Naive thymus-derived CD4-positive, alpha-beta T cell (primary cell): ENCODE data around the gene ZC2HC1B. TPM values are rescaled to one million over a fixed set of nuclear protein-coding genes. Genes with fewer than 3 reads are reported as not detected.

ENCODE experiments used
- ATAC-seq: fragments of 150-1000 bp; cut with Tn5 transposase; 2 replicates; pipeline ENCODE4 v1.10.0; 2021; ENCODE audit warnings: mild to moderate bottlenecking, moderate library complexity
- CTCF ChIA-PET: fragments of 350-600 bp; sonication (Branson Sonifier 250); formaldehyde crosslinking; loops from one replicate; lab custom pipeline; 2021; ENCODE audit warnings: antibody characterized with exemption; lab: Charles Lee
- POLR2A ChIA-PET: fragments of 350-600 bp; sonication (Branson Sonifier 250); formaldehyde crosslinking; loops from one replicate; lab custom pipeline; 2021; ENCODE audit warnings: antibody characterized with exemption, inconsistent platforms; lab: Charles Lee
- DNase-seq, 9 donors: peaks; one replicate each; pipeline versions ENCODE4 v3.0.0 to v3.0.0-alpha.2; 2020 to 2022; ENCODE audit warnings: mixed read lengths in 1 of 9
- H3K27ac ChIP-seq: one replicate; pipeline ENCODE4 v1.7.0; 2013; ENCODE audit warnings: mild to moderate bottlenecking, low read depth, low read length, moderate library complexity
- H3K27me3 ChIP-seq, 2 donors: one replicate each; pipeline ENCODE4 v1.7.0; 2013; ENCODE audit warnings: low read length in 2 of 2, mild to moderate bottlenecking in 2 of 2, moderate library complexity in 2 of 2; ENCODE audit not compliant: control insufficient read depth in 2 of 2, insufficient read depth in 2 of 2
- H3K36me3 ChIP-seq, 3 experiments: 1 replicate in 2 of 3; 2 replicates in 1 of 3; pipeline ENCODE4 v1.7.0; 2013; ENCODE audit warnings: low read length in 3 of 3, mild to moderate bottlenecking in 3 of 3, moderate library complexity in 1 of 3; ENCODE audit not compliant: insufficient read depth in 3 of 3, control insufficient read depth in 2 of 3
- H3K4me1 ChIP-seq, 2 donors: one replicate each; pipeline ENCODE4 v1.7.0; 2013; ENCODE audit warnings: low read length in 2 of 2, mild to moderate bottlenecking in 2 of 2, moderate library complexity in 1 of 2; ENCODE audit not compliant: control insufficient read depth in 2 of 2, insufficient read depth in 2 of 2
- H3K4me3 ChIP-seq: 2 replicates; pipeline ENCODE4 v1.7.0; 2013; ENCODE audit warnings: mild to moderate bottlenecking, low read length
- H3K9me3 ChIP-seq, 3 experiments: 1 replicate in 2 of 3; 2 replicates in 1 of 3; pipeline ENCODE4 v1.7.0; 2013; ENCODE audit warnings: low read length in 3 of 3; ENCODE audit not compliant: control insufficient read depth in 2 of 3
- H3K27ac Mint-ChIP-seq, 9 donors: one replicate each; pipeline ENCODE4 v1.8.0; 2020 to 2022; ENCODE audit warnings: mixed read lengths in 9 of 9, mild to moderate bottlenecking in 8 of 9, moderate library complexity in 5 of 9, inconsistent platforms in 2 of 9
- H3K27me3 Mint-ChIP-seq, 5 donors: one replicate each; pipeline ENCODE4 v1.8.0; 2021 to 2022; ENCODE audit warnings: mixed read lengths in 5 of 5, mild to moderate bottlenecking in 1 of 5
- H3K36me3 Mint-ChIP-seq, 5 donors: one replicate each; pipeline ENCODE4 v1.8.0; 2020 to 2022; ENCODE audit warnings: mixed read lengths in 5 of 5, mild to moderate bottlenecking in 3 of 5, inconsistent platforms in 1 of 5
- H3K4me1 Mint-ChIP-seq, 7 donors: one replicate each; pipeline ENCODE4 v1.8.0; 2020 to 2022; ENCODE audit warnings: mixed read lengths in 7 of 7, mild to moderate bottlenecking in 3 of 7, inconsistent platforms in 1 of 7
- H3K4me3 Mint-ChIP-seq, 10 donors: one replicate each; pipeline ENCODE4 v1.8.0; 2020 to 2022; ENCODE audit warnings: mild to moderate bottlenecking in 10 of 10, mixed read lengths in 10 of 10, moderate library complexity in 6 of 10, inconsistent platforms in 2 of 10
- H3K9me3 Mint-ChIP-seq, 11 donors: one replicate each; pipeline ENCODE4 v1.8.0; 2020 to 2022; ENCODE audit warnings: mixed read lengths in 11 of 11, mild to moderate bottlenecking in 4 of 11, inconsistent platforms in 1 of 11, moderate library complexity in 1 of 11
- intact Hi-C, 2 donors: fragments of 100-400 bp; cut with micrococcal nuclease; formaldehyde crosslinking; loops; one replicate each; pipeline ENCODE4 v1.15.1; 2023
- polyA plus RNA-seq, 2 donors: library from polyadenylated mRNA; unstranded; fragments of 300-500 nt; fragmentation: Illumina TruSeq; gene quantifications; one replicate each; pipeline ENCODE4 v1.2.3, GENCODE V29; 2021
- total RNA-seq, 6 experiments: library from RNA in 5 of 6; stranded (reverse) in 5 of 6; gene quantifications; 1 replicate in 5 of 6; 2 replicates in 1 of 6; pipeline ENCODE4 v1.2.3 and lab custom pipeline; 2021 to 2026

Gene ZC2HC1B
- total and polyA plus RNA-seq, 7 experiments from 2014 or later = 0.49 TPM; not detected in 6

GRCh38 chr6:143882401-143882930, 18.2 kb downstream of the ZC2HC1B start:
- H3K27me3 Mint-ChIP-seq = no peaks in the 10 kb centered on the region
- H3K27ac Mint-ChIP-seq = no peak overlapping the region
- no peaks in the 10 kb centered on the region for H3K4me1 Mint-ChIP-seq
- Histone ChIP-seq H3K4me3 (no peak overlapping the region), H3K4me1 (no peaks in the 10 kb centered on the region), H3K9me3 (no peaks in the 10 kb centered on the region), H3K27me3 (no peaks in the 10 kb centered on the region), H3K36me3 (no peaks in the 10 kb centered on the region), H3K27ac (no peak overlapping the region)
- H3K36me3 Mint-ChIP-seq = peaks cover 0 to 8% (median 3%) of the 10 kb centered on the region in 5 donors
- DNase-seq (no peak), ATAC-seq (no peak)
- CTCF ChIA-PET = no interaction called here
- H3K4me3 Mint-ChIP-seq = no peak overlapping the region
- POLR2A ChIA-PET = no interaction called here
- intact Hi-C loops = no loop called here
- peaks cover 0 to 16% (median 0%) of the 10 kb centered on the region in 11 donors for H3K9me3 Mint-ChIP-seq

DNA sequence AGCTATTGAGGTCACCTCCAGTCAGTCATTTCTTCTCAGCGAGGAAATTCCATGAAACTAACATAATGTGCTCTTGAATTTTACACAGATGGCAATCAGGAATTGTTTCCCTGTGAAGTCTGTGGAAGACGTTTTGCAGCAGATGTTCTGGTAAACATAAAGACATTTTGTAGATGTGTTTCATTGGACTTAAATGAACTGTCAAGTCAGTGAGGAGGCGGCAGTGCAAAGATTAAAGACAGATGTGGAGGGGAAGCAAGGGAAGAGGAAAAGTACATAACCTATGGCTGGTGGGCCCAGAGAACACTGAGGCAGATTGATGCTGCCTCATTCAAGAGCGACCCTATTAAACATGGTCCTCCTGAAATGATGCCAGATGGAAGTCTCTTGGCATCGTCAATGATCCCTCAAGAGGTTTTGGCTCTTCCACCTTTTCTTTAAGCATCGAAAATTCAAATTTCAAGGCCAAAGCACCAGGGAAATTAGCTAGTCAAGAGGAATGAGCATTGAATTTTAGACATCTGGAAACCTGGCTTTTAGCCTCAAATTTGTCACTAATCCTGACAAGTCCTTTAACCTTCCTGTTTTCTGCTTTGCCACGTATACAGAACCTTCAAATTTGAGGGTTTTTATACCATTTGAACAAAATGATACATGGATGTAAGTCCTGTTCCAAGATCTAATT, 20.1 kb downstream of the ZC2HC1B start:
- H3K27me3 ChIP-seq = no peaks in the 10 kb centered on the region
- Mint-ChIP-seq H3K4me1 (no peaks in the 10 kb centered on the region), H3K27ac (no peak overlapping the region), H3K36me3 (peaks cover 0 to 13% (median 9%) of the 10 kb centered on the region in 5 donors), H3K27me3 (no peaks in the 10 kb centered on the region), H3K9me3 (peaks cover 0 to 1% (median 0%) of the 10 kb centered on the region in 11 donors), H3K4me3 (no peak overlapping the region)
- intact Hi-C loops = no loop called here
- ChIA-PET CTCF (no interaction called here), POLR2A (no interaction called here)
- H3K4me3 ChIP-seq = no peak overlapping the region
- H3K36me3 ChIP-seq = no peaks in the 10 kb centered on the region
- no peaks in the 10 kb centered on the region for H3K4me1 ChIP-seq
- no peak overlapping the region for H3K27ac ChIP-seq
- no peak for ATAC-seq
- DNase-seq = no peak
- H3K9me3 ChIP-seq = no peaks in the 10 kb centered on the region

GRCh38 chr6:143885116-143885515, 20.8 kb downstream of the ZC2HC1B start:
- intact Hi-C loops = no loop called here
- no peaks in the 10 kb centered on the region for H3K27me3 Mint-ChIP-seq

GRCh38 chr6:143894655-143895054, 30.4 kb downstream of the ZC2HC1B start:
- no peak for DNase-seq
- Mint-ChIP-seq H3K27ac (no peak overlapping the region), H3K4me1 (no peaks in the 10 kb centered on the region), H3K27me3 (no peaks in the 10 kb centered on the region), H3K4me3 (no peak overlapping the region), H3K9me3 (no peaks in the 10 kb centered on the region), H3K36me3 (peaks cover 0 to 19% (median 0%) of the 10 kb centered on the region in 5 donors)
- Histone ChIP-seq H3K4me3 (no peak overlapping the region), H3K27me3 (no peaks in the 10 kb centered on the region), H3K4me1 (no peaks in the 10 kb centered on the region), H3K36me3 (no peaks in the 10 kb centered on the region), H3K27ac (no peak overlapping the region), H3K9me3 (no peaks in the 10 kb centered on the region)
- intact Hi-C loops = no loop called here
- CTCF ChIA-PET = no interaction called here
- POLR2A ChIA-PET = no interaction called here
- ATAC-seq = no peak

More at GRCh38 chr6:143885116-143885515, 20.8 kb downstream of the ZC2HC1B start:
- no peak overlapping the region for H3K27ac Mint-ChIP-seq
- ATAC-seq (no peak), DNase-seq (no peak)
- CTCF ChIA-PET = no interaction called here
- Histone ChIP-seq H3K4me1 (no peaks in the 10 kb centered on the region), H3K27ac (no peak overlapping the region), H3K36me3 (no peaks in the 10 kb centered on the region), H3K4me3 (no peak overlapping the region), H3K27me3 (no peaks in the 10 kb centered on the region), H3K9me3 (no peaks in the 10 kb centered on the region)
- no peak overlapping the region for H3K4me3 Mint-ChIP-seq
- H3K36me3 Mint-ChIP-seq = peaks cover 0 to 13% (median 9%) of the 10 kb centered on the region in 5 donors
- no peaks in the 10 kb centered on the region for H3K9me3 Mint-ChIP-seq
- POLR2A ChIA-PET = no interaction called here
- H3K4me1 Mint-ChIP-seq = no peaks in the 10 kb centered on the region

DNA sequence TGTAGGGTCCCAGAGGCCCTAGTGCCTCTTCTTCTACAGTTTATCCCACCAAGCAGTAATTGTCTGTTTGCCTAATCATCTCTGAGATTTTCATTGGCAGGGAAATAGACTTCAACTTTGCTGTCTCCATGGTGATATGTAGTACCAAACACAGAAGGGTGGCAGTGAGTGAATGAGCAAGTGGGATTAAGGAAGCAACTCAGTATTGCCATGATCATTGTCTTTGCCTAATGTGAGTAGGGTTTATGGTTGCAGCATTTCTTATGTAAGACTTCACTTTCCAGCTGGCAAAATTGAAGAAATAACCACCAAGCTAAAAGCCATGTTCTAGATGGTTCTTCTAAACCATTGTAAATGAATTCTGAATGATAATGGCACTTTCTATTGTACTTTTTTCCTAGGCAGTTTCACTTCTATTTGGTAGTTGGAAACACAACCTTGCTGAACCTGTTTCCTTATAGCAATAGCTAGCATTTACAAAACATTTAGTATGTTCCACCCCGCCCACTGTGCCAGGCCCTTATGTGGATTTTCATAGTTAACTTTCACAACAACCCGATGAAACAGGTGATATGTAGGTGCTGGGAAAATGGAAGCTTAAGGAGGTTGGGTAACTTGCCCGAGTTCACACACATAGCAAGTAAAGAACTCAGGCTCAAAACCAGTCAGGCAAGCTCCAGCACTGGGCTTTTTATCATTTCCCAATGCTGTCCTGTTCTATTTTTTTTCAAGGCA, 32.0 kb downstream of the ZC2HC1B start:
- H3K27ac ChIP-seq = no peak overlapping the region
- H3K36me3 ChIP-seq = no peaks in the 10 kb centered on the region
- no peak overlapping the region for H3K4me3 ChIP-seq
- no peaks in the 10 kb centered on the region for H3K4me1 ChIP-seq
- H3K9me3 ChIP-seq = no peaks in the 10 kb centered on the region
- no peaks in the 10 kb centered on the region for H3K9me3 Mint-ChIP-seq
- no peaks in the 10 kb centered on the region for H3K27me3 Mint-ChIP-seq
- ATAC-seq = no peak
- no peak overlapping the region for H3K4me3 Mint-ChIP-seq
- no peak overlapping the region for H3K27ac Mint-ChIP-seq
- peaks cover 0 to 25% (median 0%) of the 10 kb centered on the region in 5 donors for H3K36me3 Mint-ChIP-seq
- POLR2A ChIA-PET = no interaction called here
- no peaks in the 10 kb centered on the region for H3K27me3 ChIP-seq
- DNase-seq = no peak
- no peaks in the 10 kb centered on the region for H3K4me1 Mint-ChIP-seq
- CTCF ChIA-PET = interaction anchor here (0.6 kb wide), 1 partner anchor 76 kb away, joined by 3 read pairs; no protein-coding TSS in a partner anchor
- intact Hi-C loops = no loop called here

DNA sequence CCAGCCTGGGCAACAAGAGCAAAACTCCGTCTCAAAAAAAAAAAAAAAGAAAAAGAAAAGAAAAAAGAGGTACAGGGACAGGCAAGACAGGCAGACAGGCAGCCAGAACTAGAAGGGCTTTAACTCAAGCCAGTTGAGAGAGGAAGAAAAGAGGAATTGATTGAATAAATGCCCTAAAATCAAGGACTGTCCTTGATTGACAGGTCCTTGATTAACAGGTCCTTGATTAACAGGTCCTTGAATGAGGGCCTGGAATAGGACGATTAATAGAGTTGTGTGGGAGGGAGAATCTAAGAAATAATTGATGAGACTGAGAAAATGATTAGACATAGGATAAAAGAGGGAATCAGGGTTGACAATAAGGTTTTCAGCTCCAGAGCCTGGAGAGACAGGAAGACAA, 36.1 kb downstream of the ZC2HC1B start:
- ChIA-PET POLR2A (no interaction called here), CTCF (no interaction called here)
- ATAC-seq (no peak), DNase-seq (no peak)
- intact Hi-C loops = no loop called here
- H3K4me1 ChIP-seq = no peaks in the 10 kb centered on the region
- Mint-ChIP-seq H3K4me3 (no peak overlapping the region), H3K4me1 (no peaks in the 10 kb centered on the region), H3K36me3 (peaks cover 0 to 25% (median 0%) of the 10 kb centered on the region in 5 donors), H3K9me3 (peaks cover 0 to 4% (median 0%) of the 10 kb centered on the region in 11 donors), H3K27ac (no peak overlapping the region), H3K27me3 (no peaks in the 10 kb centered on the region)
- no peaks in the 10 kb centered on the region for H3K36me3 ChIP-seq
- H3K4me3 ChIP-seq = no peak overlapping the region
- H3K9me3 ChIP-seq = no peaks in the 10 kb centered on the region
- no peak overlapping the region for H3K27ac ChIP-seq
- H3K27me3 ChIP-seq = no peaks in the 10 kb centered on the region
